ENCODE results near the gene TRMO.

DNA sequence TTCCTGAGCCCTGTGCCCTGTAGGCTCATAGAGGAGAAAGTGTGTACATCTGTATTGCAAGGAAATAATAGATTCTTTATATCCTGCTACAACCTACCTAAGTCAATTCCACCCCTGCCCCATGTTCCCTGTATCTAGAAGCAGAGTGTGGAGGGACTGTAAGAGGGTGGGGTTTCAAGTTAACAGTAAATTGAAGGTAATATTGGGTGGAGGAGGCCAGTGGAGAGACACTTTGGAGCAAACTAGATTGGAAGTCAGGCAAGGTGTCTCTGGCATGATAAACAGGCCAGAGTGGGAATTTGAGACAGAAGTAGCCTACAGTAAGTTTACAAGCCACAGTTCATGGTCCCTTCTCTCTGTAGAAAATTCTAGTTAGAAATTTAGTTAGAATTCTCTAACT lies 17.9 kb upstream of the TRMO start:
- TF ChIP-seq BRCA1 (IDR thresholded peaks at IDR 0.05; ENCODE audit: low read depth, low read length) (no peak), KDM5A (IDR thresholded peaks at IDR 0.05; ENCODE audit: low read length) (no peak), POLR2AphosphoS5 (IDR thresholded peaks at IDR 0.05; ENCODE audit: low read depth, low read length) (no peak), ASH2L (IDR thresholded peaks at IDR 0.05; ENCODE audit: low read length) (no peak), NANOG (IDR thresholded peaks at IDR 0.05; ENCODE audit: insufficient read depth, low read depth, low read length, poor library complexity, severe bottlenecking) (no peak), RNF2 (IDR thresholded peaks at IDR 0.05; ENCODE audit: borderline replicate concordance, low read depth, low read length, missing control alignments, poor library complexity, severe bottlenecking) (no peak), POLR2A (IDR thresholded peaks at IDR 0.05; ENCODE audit: control extremely low read depth in 1 of 2, low read depth in 2 of 2, low read length in 2 of 2) (no peak), ZNF274 (IDR thresholded peaks at IDR 0.05; ENCODE audit: borderline replicate concordance, extremely low read depth, low read length) (no peak), GTF2F1 (IDR thresholded peaks at IDR 0.05; ENCODE audit: borderline replicate concordance, low read depth, low read length) (no peak), CHD2 (IDR thresholded peaks at IDR 0.05; ENCODE audit: low read length) (no peak)
- TF ChIP-seq, protein P1, sequence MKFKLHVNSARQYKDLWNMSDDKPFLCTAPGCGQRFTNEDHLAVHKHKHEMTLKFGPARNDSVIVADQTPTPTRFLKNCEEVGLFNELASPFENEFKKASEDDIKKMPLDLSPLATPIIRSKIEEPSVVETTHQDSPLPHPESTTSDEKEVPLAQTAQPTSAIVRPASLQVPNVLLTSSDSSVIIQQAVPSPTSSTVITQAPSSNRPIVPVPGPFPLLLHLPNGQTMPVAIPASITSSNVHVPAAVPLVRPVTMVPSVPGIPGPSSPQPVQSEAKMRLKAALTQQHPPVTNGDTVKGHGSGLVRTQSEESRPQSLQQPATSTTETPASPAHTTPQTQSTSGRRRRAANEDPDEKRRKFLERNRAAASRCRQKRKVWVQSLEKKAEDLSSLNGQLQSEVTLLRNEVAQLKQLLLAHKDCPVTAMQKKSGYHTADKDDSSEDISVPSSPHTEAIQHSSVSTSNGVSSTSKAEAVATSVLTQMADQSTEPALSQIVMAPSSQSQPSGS (IDR thresholded peaks at IDR 0.05; ENCODE audit: low read length) = no peak
- TF ChIP-seq, protein P2, sequence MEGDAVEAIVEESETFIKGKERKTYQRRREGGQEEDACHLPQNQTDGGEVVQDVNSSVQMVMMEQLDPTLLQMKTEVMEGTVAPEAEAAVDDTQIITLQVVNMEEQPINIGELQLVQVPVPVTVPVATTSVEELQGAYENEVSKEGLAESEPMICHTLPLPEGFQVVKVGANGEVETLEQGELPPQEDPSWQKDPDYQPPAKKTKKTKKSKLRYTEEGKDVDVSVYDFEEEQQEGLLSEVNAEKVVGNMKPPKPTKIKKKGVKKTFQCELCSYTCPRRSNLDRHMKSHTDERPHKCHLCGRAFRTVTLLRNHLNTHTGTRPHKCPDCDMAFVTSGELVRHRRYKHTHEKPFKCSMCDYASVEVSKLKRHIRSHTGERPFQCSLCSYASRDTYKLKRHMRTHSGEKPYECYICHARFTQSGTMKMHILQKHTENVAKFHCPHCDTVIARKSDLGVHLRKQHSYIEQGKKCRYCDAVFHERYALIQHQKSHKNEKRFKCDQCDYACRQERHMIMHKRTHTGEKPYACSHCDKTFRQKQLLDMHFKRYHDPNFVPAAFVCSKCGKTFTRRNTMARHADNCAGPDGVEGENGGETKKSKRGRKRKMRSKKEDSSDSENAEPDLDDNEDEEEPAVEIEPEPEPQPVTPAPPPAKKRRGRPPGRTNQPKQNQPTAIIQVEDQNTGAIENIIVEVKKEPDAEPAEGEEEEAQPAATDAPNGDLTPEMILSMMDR (IDR thresholded peaks at IDR 0.05; ENCODE audit: control extremely low read depth in 1 of 3, insufficient read depth in 1 of 3, low read depth in 1 of 3, low read length in 3 of 3) = no peak
- TF ChIP-seq, protein P3, sequence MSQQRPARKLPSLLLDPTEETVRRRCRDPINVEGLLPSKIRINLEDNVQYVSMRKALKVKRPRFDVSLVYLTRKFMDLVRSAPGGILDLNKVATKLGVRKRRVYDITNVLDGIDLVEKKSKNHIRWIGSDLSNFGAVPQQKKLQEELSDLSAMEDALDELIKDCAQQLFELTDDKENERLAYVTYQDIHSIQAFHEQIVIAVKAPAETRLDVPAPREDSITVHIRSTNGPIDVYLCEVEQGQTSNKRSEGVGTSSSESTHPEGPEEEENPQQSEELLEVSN (IDR thresholded peaks at IDR 0.05) = no peak

Data from H1 (cell line).